Glomerular visceral epithelial cell (primary cell): ENCODE data around the gene RPS19.
"Not testable (repeated sequence)": the region's sequence is repeated elsewhere in the genome, so short reads cannot be mapped to it uniquely, and the experiment has no call there.

ENCODE experiments used
- DNase-seq: peaks from one replicate; pipeline ENCODE4 v3.0.0-alpha.2; 2016; ENCODE audit errors: extremely low spot score

The RPS19 gene

DNA sequence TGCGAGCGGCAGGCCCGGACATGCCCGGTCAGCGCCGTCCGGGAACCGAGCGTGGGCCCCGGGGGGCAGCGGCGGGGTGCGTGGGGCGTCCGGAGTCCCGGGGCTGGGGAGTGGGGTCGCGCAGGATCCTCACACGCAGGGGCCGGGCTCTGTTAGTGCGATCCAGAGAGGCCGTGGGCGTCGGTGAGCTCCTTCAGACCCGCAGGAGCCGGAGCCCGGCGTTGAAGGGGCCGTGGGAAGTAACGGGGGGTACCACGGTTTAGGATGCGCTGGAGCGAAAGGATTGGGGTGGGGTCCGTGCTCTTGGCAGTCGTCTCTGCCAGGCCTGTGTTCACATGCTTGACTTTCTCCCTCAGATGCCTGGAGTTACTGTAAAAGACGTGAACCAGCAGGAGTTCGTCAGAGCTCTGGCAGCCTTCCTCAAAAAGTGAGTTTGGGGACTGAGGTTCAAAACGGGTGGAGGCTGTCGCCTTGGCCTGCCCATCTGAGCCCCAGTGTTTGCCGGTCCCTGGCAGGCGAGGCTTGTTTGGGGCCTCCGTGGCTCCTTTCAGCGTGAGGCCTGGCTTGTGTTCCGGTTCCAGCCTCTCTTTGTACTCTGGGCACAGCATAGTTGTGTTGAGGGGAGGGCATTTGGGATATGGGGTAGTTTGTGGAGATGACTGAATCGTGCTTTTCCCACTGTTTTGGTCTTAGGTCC is 512 bp downstream of the RPS19 start:
- no peak for DNase-seq

DNA sequence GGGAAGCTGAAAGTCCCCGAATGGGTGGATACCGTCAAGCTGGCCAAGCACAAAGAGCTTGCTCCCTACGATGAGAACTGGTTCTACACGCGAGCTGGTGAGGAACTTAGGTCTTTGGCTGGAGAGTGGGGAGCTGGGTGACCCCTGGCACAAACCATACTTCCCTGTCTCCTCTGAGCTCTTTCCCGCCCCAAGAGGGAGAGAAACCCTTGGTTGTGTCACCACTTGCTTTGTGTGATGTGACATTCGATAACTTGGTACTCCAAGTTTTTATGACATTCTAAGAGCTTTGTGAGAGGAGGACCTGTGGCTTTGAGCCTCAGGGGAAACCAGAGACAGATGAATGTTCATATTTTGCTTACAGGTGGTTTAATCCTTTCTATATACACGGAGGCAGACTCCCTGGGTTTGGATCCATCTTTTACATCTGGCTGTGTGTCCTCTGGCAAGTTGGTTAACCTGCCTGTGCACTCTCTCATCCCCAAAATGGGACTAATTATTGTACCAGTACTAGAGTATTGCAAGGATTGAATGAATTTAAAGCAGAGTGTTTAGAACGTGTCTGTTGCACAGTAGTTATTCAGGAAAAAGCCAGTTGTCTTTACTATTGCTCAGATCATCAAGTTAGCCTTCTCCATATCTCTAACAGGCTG is 1.2 kb downstream of the RPS19 start:
- no peak for DNase-seq

DNA sequence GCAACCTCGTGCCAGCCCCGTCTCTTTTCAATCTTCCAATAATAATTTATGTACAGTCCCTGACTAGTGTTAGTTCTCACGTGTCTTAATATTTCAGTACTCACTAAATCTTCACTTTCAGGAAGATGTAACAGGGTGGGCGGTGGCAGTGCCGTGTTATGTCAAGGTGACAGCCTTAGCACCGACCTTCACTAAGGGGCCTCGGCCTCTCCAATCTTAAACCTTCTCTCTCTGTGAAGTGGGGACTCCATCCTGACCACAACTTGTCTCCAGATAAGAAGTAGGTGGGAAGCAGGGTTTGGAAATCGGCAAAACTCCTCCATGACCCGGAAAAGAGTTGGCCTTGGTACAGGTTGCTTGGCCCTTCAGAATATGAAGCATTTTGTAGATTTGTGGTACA is 1.8 kb downstream of the RPS19 start:
- no peak for DNase-seq

DNA sequence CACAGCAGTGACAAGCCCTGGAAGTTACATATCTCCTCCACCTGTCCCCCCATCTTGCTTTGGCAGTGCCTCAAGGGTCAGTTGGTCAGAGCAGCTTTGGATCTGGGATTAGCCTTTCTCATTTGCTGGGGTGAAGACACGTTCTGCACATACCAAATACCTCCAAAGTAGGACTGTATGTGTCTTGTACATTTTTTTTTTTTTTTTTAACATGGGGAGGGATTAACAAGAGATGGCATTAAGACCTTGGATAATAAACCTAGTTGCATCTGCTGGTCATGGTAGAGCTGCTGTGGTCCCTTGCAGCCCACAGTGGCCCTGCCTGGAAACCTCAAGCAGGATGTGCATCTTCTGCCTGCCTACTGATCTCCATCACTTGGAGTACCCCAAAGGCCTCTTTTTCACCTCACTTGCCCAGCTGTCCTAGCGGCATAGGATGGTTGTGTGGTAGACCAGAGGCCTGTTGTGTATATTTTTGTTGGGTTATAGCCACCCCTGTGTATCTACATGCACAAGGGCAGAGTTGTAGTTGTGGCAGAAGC is 2.5 kb downstream of the RPS19 start:
- no peak for DNase-seq

DNA sequence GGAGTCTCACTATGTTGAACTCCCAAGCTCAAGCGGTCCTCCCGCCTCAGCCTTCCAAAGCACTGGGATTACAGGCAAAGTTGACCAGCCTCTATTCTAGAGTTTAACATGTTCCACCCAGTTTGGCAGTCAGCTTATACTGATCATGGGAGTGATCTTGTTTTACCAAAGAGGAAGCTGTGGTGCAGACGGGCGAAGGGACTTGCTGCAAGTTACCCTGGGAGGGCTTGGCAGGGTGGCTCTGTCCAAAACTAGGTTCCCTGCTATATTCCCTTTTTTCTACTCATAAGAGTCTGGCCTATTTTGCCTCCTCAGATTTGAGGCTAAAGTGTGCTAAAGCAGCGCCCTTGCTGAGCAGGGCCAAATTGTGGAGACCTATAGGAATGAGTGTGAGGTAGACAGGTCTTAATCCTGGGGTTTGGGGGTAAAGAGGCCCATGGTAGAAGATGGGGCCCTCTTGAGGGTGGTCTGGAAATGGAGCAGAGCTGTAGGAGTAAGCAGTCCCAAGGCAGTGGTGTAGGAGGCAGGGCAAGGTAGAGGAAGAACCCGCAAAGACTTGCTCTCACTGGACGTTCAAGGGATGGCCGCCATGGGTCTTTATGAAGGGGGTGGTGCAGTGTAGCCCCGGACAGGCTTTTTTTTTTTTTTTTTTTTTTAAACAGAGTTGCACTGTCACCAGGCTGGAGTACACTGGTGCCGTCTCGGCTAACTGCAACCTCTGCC is 3.3 kb downstream of the RPS19 start:
- no peak for DNase-seq

DNA sequence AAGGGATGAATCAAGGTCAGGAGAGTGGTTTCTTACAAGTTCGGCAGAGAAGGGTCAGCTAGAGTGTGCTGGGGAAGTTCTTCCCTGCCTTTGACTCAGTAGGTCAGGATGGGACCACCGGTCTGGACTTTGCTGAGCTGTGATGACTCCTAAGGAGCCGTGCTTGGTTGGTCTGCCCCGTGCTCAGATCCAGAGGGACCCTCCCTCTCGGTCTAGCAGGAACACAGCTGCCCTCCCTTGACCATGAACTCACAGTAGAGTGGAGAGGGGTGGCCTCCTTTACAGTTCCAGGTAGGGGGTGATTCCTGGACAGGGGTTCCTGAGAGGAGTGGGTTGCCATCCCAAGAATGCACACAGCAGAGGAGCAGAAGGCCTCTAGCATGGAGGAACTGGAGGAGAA is 4.3 kb downstream of the RPS19 start:
- DNase-seq = no peak

DNA sequence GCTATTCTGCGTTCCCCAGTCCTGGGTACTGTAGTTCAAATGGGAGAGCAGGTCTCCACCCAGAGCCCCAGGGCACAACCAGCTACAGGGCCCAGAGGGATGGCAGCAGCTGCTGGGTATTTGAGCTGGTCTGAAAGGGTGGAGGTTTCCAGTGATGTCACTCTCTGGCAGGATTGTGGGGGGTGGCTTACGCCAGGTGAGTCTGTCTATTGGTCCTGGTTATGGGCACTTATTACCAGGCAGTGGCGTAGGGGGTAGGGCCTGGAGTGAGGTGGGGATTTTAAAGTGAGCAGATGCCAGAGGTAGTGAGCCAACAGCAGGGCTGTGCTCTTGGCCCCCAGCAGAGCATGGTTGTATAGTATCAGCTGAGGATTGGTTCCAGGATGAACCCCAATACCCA is 6.2 kb downstream of the RPS19 start:
- no peak for DNase-seq

DNA sequence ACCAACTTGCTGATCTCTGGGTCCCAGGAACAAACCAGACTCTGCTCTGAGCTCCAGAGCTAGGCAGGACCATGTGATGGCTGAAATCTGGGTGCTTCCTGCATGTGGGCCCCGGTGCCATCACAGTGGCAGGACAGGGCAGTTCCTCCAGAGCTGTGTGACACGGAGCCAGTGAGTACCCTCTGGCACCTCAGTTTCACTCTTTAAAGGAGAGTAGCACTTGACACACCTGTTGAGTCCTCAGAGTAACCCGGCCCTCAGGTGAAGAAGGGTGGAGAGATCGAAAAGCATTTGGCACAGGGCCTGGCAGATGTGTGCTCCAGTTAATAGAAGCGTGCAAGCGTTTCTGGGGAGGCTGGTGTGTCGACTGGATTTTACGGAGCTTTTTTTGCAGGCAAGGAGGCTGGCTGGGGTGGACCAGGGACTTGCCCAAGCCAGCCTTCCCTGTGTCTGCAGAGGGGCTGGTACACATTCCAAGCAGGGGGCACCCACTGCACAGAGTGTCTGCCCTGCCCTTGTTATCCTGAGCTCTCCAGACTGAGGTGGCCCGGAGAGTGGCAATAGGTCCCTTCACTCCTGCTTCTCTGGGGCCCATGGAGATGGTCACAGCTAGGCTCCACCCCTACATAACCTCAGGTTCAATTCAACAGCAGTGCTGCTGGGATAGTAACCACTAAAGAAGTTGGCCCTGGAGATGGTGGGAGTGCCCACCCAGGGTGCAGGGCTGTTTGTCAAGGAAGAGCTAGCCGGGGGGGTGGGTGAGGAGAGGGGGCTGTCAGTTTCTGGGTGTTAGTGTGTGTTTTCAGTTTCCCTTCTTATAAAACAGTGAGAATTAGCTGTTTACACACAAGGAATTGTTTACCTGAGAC is 8.3 kb downstream of the RPS19 start:
- DNase-seq = no peak

DNA sequence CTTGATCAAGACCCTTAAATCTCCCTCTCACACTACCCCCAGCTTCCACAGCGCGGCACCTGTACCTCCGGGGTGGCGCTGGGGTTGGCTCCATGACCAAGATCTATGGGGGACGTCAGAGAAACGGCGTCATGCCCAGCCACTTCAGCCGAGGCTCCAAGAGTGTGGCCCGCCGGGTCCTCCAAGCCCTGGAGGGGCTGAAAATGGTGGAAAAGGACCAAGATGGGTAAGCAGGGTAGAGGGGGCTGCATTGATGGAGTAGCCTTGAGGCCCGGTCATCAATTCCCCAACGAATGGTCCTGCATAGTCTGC is 8.9 kb downstream of the RPS19 start:
- DNase-seq = no peak

DNA sequence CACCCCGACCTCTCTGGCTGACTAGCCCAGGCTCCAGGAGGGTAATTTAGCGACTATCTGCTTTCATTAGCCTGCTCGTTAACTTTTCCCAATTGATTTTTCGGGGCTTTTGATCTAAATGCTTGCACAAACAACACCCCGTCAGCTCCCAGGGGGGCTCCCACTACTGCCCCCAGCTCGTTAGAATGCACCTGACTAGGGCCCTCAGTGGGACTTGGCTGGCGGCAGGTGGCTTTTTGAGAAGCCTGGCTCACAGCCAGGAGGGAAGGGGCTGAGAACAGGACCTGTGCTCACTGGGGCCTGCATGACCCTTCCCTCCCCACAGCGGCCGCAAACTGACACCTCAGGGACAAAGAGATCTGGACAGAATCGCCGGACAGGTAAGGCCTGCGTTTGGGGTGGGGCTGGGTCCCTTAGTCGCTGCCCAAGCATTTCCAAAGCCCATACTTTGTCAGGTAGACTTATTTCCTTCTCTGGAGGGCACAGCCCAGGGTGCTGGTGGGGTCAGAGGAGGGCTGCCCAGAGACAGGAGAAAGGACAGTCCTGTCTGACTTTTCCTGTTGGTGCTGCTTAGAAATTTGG is 9.4 kb downstream of the RPS19 start:
- DNase-seq = no peak

DNA sequence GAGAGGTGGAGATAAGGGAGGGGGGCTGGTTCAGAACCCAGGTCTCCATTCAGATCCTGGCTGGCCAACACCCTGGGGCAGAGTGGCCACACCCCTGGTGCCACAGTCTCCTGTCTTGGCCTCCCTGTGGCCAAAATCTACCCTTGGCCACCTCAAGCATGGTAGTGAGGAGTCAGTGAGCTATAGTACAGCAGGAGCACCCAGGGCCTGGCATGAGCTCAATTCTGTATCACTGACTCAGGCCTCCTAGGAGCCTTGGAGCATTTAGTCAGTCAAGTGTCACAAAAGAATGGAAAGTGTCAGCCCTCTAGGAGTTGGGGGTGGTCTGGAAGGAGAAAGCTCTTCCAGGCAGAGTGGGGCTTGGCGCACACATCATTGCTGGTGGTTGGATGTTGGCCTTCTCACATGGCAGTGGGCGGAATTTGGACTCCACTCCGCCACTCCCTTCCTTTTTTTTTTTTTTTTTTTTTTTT is 10.4 kb downstream of the RPS19 start:
- peak; percentile 50 for DNase-seq

DNA sequence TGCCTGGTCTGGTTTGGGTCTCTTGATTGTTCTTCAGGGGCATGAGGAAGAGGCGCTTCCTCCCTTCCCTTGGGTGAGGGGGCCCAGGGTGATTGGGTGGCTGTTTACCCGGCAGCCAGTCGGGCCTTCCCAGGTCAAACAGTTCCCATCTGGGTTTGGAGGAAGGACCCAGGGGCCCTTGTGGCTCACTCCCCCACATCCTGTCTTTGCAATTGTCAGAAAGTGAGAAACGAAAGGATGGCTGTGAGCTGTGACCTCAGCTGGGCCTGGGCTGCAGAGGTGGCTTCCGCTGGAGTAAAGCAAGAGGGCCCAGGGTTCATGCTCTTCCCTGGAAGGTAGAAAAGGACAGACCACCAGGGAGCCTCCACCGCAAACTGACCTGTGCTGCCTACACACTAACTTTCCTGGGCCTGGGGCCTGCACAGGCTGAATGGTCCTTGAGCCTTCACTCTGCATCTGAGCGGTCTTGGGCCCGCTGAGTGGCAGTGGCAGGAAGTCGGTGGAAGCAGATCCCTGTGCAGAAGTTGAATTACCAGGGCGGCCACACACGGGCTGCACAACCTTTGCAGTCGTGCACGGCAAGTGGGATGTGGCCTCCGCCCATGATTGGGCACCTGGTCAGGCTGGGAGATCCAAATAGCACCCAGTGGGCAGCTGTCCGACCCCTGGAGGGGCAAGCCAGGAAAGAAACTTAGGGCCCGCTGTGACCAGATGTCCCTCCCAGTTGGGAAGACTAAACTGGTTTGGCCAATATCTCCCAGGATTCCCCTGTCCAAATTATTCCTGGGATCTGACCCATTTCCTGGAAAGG is 11.7 kb downstream of the RPS19 start:
- DNase-seq = no peak

DNA sequence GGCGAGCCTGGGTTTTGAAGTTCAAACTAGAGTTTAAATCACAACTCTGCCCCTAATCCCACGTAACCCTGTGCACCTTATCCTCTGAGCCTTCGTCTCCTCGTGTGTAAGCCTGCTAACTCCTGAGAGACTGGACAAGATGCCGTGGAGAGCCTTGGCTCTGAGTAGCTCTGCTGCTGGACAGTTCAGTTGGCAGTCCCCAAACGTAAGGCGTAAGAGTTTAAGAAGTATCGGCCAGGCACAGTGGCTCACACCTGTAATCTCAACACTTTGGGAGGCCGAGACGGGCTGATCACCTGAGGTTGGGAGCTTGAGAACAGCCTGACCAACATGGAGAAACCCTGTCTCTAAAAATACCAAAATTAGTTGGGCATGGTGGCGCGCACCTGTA is 12.3 kb downstream of the RPS19 start:
- no peak for DNase-seq

DNA sequence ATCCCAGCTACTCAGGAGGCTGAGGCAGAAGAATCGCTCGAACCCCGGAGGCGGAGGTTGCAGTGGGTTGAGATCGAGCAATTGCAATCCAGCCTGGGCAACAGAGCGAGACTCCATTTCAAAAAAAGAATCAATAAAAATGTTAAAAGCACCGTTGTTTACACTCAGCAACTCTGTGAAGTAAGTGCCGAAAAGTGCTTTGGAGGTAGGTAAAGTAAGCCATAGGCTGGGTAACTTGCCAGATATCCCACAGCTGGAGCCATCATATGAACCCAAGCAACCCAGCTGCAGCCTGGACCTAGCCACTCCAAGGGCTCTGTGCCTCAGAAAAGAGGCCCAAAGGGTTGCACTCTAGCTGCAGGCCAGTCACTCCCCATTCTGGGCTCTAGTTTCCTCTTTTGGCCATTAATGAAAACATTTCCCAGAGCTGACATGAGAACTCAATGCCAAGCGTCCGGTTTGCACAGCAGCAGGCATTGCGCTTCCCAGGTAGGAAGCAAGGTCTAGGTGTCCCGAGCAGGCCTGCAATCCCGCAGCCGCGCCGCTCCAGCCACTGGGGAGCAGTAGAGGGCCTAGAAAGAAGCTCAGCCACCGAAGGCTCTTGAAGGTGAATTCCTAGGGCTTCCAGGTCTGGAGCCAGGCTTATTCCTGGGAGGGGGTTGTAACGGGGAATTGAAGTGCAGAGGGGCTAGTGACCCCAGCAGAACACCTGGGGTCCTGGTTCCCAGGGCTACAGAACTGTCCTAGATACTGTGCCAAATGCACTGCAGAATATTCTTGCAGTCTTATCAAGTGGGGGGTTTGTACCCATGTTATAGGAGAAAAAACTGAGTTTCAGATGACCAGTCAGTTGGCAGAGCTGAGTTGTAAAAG is 13.0 kb downstream of the RPS19 start:
- DNase-seq = peak; percentile 84

DNA sequence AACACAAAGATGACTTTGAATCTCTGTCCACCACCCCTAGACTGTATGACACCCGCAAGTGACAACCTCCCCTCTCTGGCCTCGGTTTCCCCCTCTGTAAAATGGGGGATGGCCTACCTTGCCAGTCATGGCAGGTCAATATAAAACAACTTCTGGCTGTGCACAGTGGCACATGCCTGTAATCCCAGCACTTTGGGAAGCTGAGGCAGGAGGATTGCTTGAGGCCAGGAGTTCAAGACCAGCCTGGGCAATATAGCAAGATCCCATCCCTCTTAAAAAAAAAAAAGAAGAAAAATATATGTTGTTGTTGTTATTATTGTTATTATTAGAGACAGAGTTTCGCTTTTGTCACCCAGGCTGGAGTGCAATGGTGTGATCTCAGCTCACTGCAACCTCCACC is 15.9 kb downstream of the RPS19 start:
- DNase-seq = not testable (repeated sequence)

DNA sequence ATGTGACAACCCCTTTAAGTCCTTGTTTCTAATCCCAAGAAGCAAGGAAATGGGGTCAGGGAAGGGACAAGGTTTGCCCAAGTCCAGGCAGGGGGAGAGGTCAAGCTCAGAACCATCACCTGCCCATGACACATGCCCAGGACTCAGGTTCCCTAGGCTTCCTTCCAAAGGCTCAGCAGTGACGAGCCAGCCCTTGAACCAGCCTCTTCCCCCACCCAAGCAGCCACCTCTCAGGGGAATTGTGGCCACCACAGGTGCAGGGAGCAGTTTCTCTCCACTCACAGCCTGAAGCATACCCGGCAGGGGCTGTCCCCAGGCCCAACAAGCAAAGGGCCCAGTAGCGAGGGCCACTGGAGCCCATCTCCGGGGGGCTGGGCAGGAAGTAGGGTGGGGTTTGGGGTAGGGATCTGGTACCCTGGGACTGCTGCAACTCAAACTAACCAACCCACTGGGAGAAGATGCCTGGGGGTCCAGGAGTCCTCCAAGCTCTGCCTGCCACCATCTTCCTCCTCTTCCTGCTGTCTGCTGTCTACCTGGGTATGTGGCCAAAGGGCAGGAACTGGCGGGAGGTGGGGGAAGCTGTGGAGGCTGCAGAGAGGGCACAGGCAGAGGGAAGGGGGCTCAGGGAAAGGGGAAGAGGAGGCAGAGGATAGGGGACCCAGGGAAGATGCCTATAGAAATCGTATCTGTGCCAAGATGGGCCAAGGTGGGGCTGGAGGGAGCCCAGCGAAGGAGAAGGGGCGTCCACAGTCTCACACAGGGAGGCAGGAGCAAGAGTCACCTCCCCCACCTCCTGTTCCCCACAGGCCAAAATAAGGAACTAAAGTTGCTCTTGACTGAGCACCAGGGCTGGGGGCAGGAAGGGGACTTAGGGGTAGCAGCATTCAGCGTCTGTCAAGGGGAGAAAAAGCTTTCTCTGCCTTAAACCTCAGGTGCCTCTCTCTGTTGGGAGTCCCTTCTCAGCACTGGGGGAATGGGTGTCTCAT is 17.1 kb downstream of the RPS19 start, which contains the start of gene CD79A:
Gene CD79A (plus strand): TSS at position 433 of the 986 bp plus-strand sequence. CDS start 26 bp downstream, at position 459.
- DNase-seq = no peak

DNA sequence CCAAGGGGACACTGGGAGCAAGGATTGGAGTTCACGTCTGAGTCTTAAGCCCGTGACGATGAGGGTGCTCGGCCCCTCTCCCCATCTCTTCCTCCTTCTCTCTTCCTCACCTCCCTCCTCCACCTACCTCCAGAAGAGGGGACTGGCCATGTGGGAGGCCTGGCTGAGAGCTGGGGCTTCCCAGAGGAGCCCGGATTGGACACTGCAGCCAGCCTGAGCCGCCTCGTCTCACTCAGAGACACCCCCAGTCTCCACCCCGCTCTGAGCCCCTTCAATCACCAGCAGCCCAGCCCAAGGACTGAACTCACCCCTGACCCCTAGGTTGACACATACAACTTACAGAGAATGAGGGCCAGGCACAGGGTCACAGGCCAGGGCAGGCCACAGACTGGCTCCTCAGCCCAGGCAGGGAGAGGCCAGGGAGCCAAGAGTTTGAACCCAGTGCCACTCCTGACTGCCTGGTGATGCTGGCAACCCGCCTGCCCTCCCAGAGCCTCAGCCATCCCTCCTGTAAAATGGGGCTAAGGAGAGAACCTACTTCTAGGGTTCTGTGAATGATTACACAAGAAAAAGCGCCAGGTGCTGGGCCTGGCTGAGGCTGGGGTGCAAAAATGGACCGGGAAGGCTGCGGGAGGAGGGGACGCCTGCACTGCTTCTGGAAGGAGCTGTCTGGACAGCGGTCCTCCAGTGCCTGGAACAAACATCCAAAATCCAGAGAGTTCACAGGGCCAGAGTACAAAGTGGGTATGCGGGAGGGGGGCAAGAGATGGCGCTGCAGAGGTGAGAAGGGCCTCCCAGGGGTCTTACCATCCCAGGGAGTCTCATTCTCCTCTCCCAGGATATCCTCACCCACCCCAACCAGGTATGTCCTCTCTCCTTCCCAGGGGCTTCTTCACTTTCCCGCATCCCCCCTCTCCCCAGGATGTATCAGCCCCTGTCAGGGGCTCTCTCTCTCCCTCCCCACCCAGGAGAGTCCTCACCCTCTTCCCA is 18.2 kb downstream of the RPS19 start:
- no peak for DNase-seq
